H9 (cell line): ENCODE data around the gene SNRNP70. TPM values are rescaled to one million over a fixed set of nuclear protein-coding genes. Genes with fewer than 3 reads are reported as not detected.

Experiments
- DNase-seq: peaks from one replicate; pipeline ENCODE4 v3.0.0-alpha.2; 2017
- H2AFZ ChIP-seq: one replicate; pipeline ENCODE4 v1.6.1; 2013; ENCODE audit warnings: mild to moderate bottlenecking, low read length, control low read depth, moderate library complexity
- H2AK5ac ChIP-seq: 2 replicates; pipeline ENCODE4 v1.6.1; 2013; ENCODE audit warnings: low read length, control low read depth, mixed read lengths; ENCODE audit not compliant: insufficient read length
- H2BK120ac ChIP-seq: one replicate; pipeline ENCODE4 v1.6.1; 2013; ENCODE audit warnings: low read depth, mild to moderate bottlenecking, low read length, control low read depth, inconsistent platforms; ENCODE audit not compliant: poor library complexity, severe bottlenecking
- H2BK12ac ChIP-seq: 2 replicates; pipeline ENCODE4 v1.6.1; 2013; ENCODE audit warnings: low read length, control low read depth, mixed read lengths, low read depth; ENCODE audit not compliant: insufficient read length
- H2BK15ac ChIP-seq: 2 replicates; pipeline ENCODE4 v1.6.1; 2013; ENCODE audit warnings: low read depth, low read length, control low read depth
- H2BK20ac ChIP-seq: one replicate; pipeline ENCODE4 v1.6.1; 2013; ENCODE audit warnings: low read depth, mild to moderate bottlenecking, low read length, control low read depth, inconsistent platforms; ENCODE audit not compliant: poor library complexity, severe bottlenecking
- H2BK5ac ChIP-seq: 2 replicates; pipeline ENCODE4 v1.6.1; 2013; ENCODE audit warnings: low read length, control low read depth, mixed read lengths; ENCODE audit not compliant: insufficient read length
- H3K14ac ChIP-seq: 2 replicates; pipeline ENCODE4 v1.6.1; 2013; ENCODE audit warnings: low read length, control low read depth; ENCODE audit not compliant: insufficient read depth
- H3K18ac ChIP-seq: 2 replicates; pipeline ENCODE4 v1.6.1; 2013; ENCODE audit warnings: low read depth, mild to moderate bottlenecking, mixed read lengths, low read length, control low read depth; ENCODE audit not compliant: insufficient read length
- H3K23ac ChIP-seq: 2 replicates; pipeline ENCODE4 v1.6.1; 2013; ENCODE audit warnings: low read length, control low read depth, mixed read lengths, low read depth; ENCODE audit not compliant: insufficient read length
- H3K23me2 ChIP-seq: 2 replicates; pipeline ENCODE4 v1.6.1; 2013; ENCODE audit warnings: low read depth, mild to moderate bottlenecking, mixed read lengths, low read length, control low read depth; ENCODE audit not compliant: insufficient read length, poor library complexity, severe bottlenecking
- H3K27ac ChIP-seq: 2 replicates; pipeline ENCODE4 v1.5.1; 2013; ENCODE audit warnings: low read length, control low read depth, mixed read lengths, low read depth; ENCODE audit not compliant: insufficient read length
- H3K27me3 ChIP-seq: 2 replicates; pipeline ENCODE4 v1.6.1; 2013; ENCODE audit warnings: low read length, control low read depth, inconsistent platforms; ENCODE audit not compliant: insufficient read depth
- H3K4ac ChIP-seq: 2 replicates; pipeline ENCODE4 v1.6.1; 2013; ENCODE audit warnings: low read depth, mild to moderate bottlenecking, control low read depth, inconsistent platforms, low read length, moderate library complexity
- H3K4me1 ChIP-seq: 2 replicates; pipeline ENCODE4 v1.6.1; 2013; ENCODE audit warnings: low read length, control low read depth, inconsistent platforms; ENCODE audit not compliant: insufficient read depth
- H3K4me2 ChIP-seq: 2 replicates; pipeline ENCODE4 v1.6.1; 2013; ENCODE audit warnings: low read length, control low read depth, mixed read lengths; ENCODE audit not compliant: insufficient read length, insufficient read depth
- H3K56ac ChIP-seq: 2 replicates; pipeline ENCODE4 v1.6.1; 2013; ENCODE audit warnings: low read depth, mild to moderate bottlenecking, mixed read lengths, low read length, control low read depth; ENCODE audit not compliant: insufficient read length
- H3K79me1 ChIP-seq: 2 replicates; pipeline ENCODE4 v1.6.1; 2013; ENCODE audit warnings: low read depth, mild to moderate bottlenecking, moderate library complexity, low read length, control low read depth, inconsistent platforms; ENCODE audit not compliant: insufficient read depth, poor library complexity, severe bottlenecking
- H3K79me2 ChIP-seq: 2 replicates; pipeline ENCODE4 v1.6.1; 2013; ENCODE audit warnings: low read length, control low read depth, inconsistent platforms; ENCODE audit not compliant: insufficient read depth
- H3K9ac ChIP-seq: 2 replicates; pipeline ENCODE4 v1.6.1; 2013; ENCODE audit warnings: low read length, control low read depth, mixed read lengths; ENCODE audit not compliant: insufficient read length; ENCODE audit errors: extremely low read depth
- H3K9me3 ChIP-seq: one replicate; pipeline ENCODE4 v1.6.1; 2013; ENCODE audit warnings: low read depth, low read length, inconsistent platforms; ENCODE audit not compliant: control insufficient read depth
- H3T11ph ChIP-seq: one replicate; pipeline ENCODE4 v1.6.1; 2013; ENCODE audit warnings: mild to moderate bottlenecking, low read length, control low read depth, inconsistent platforms
- H4K20me1 ChIP-seq: one replicate; pipeline ENCODE4 v1.6.1; 2013; ENCODE audit not compliant: control insufficient read depth, insufficient read length, insufficient read depth
- H4K5ac ChIP-seq: 2 replicates; pipeline ENCODE4 v1.6.1; 2013; ENCODE audit warnings: low read depth, mild to moderate bottlenecking, mixed read lengths, low read length, control low read depth; ENCODE audit not compliant: insufficient read length
- H4K8ac ChIP-seq: replicated peaks from 2 replicates; pipeline ENCODE4 v1.6.1; 2013; ENCODE audit warnings: low read length, control low read depth, mixed read lengths, low read depth; ENCODE audit not compliant: insufficient read length
- H4K91ac ChIP-seq: 2 replicates; pipeline ENCODE4 v1.6.1; 2013; ENCODE audit warnings: low read depth, mild to moderate bottlenecking, moderate library complexity, mixed read lengths, low read length, control low read depth; ENCODE audit not compliant: insufficient read length
- H3K27ac Mint-ChIP-seq, 3 experiments: 2 replicates in 2 of 3; 3 replicates in 1 of 3; pipeline ENCODE4 v1.8.0; 2020 to 2021; ENCODE audit warnings: mixed read lengths in 3 of 3, mild to moderate bottlenecking in 1 of 3, moderate library complexity in 1 of 3
- H3K27me3 Mint-ChIP-seq: 2 replicates; pipeline ENCODE4 v1.8.0; 2021; ENCODE audit warnings: low read depth, mild to moderate bottlenecking, moderate library complexity, mixed read lengths
- H3K36me3 Mint-ChIP-seq, 3 experiments: 2 replicates in 2 of 3; 3 replicates in 1 of 3; pipeline ENCODE4 v1.8.0; 2020 to 2021; ENCODE audit warnings: low read depth in 3 of 3, mixed read lengths in 3 of 3; ENCODE audit not compliant: insufficient read depth in 1 of 3
- H3K4me1 Mint-ChIP-seq, 2 experiments: 2 replicates each; pipeline ENCODE4 v1.8.0; 2020; ENCODE audit warnings: mixed read lengths in 2 of 2
- H3K4me3 Mint-ChIP-seq, 2 experiments: 2 replicates in 1 of 2; 3 replicates in 1 of 2; pipeline ENCODE4 v1.8.0; 2020 to 2021; ENCODE audit warnings: mild to moderate bottlenecking in 2 of 2, mixed read lengths in 2 of 2, moderate library complexity in 1 of 2
- H3K9me3 Mint-ChIP-seq, 2 experiments: 2 replicates in 1 of 2; 3 replicates in 1 of 2; pipeline ENCODE4 v1.8.0; 2020; ENCODE audit warnings: mild to moderate bottlenecking in 2 of 2, mixed read lengths in 2 of 2, moderate library complexity in 1 of 2
- WGBS: extraction: QIAGEN DNeasy Blood & Tissue Kit; methylation state at CpG from one replicate; pipeline ENCODE4 v1.1.7; 2013; ENCODE audit warnings: missing lambda C conversion rate, low lambda C conversion rate, mixed read lengths; ENCODE audit not compliant: insufficient read length; ENCODE audit errors: extremely low coverage; 5-methylcytosine and 5-hydroxymethylcytosine counted together
- total RNA-seq: library from RNA; stranded (reverse); gene quantifications from 2 replicates; pipeline ENCODE4 v1.2.1, GENCODE V29; 2021
- TF ChIP-seq, protein P1 (sequence below): fragments of 200-600 bp; sonication (generic); conservative IDR thresholded peaks from 3 replicates; pipeline ENCODE4 v1.8.0; 2021; ENCODE audit warnings: antibody characterized with exemption, mild to moderate bottlenecking

Gene SNRNP70
- total RNA-seq, 1 experiment from 2014 or later, result 295 TPM

DNA sequence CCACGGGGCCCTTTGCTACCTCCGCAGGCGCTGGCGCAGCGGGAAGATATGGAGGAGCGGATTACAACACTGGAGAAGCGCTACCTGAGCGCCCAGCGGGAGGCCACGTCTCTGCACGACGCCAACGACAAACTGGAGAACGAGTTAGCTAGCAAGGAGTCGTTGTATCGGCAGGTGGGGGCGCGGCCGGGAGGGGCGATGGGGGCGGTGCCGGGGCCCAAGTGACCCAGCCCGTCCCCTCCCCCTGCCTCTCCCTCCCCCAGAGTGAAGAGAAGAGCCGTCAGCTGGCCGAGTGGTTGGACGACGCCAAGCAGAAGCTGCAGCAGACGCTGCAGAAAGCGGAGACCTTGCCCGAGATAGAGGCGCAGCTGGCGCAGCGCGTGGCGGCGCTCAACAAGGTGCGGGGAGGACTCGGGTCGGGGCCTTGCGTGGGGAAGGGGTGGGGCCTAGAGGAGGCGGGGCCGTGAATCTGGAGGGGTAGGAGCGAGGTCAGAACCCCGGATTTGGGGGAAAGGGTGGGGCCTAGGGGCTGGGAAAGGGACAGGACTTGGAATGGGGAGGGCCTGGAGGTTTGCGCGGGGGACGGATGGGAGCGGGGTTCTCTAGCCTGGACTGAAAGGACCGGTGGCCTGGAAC lies 47.8 kb downstream of the SNRNP70 start:
- peaks cover 0 to 3% of the 10 kb centered on the region in 2 experiments; a peak in 1 of 5 replicates for H3K9me3 Mint-ChIP-seq
- Histone ChIP-seq H2BK12ac (no peak overlapping the region), H2BK20ac (no peak overlapping the region), H4K8ac (no peak overlapping the region), H3K4me2 (no peak overlapping the region), H3T11ph (no peak overlapping the region), H2AFZ (no peak overlapping the region), H3K18ac (no peak overlapping the region), H3K23ac (no peak overlapping the region), H3K4me1 (peaks cover 4% of the 10 kb centered on the region; the same call in 1 of the 2 replicates), H3K56ac (no peak overlapping the region), H3K79me1 (no peaks in the 10 kb centered on the region), H3K4ac (no peak overlapping the region), H2AK5ac (no peak overlapping the region), H2BK5ac (no peak overlapping the region), H4K5ac (no peak overlapping the region), H3K79me2 (no peaks in the 10 kb centered on the region), H4K20me1 (no peaks in the 10 kb centered on the region), H3K9ac (no peak overlapping the region), H2BK15ac (no peak overlapping the region), H3K27ac (no peak overlapping the region), H2BK120ac (no peak overlapping the region), H3K9me3 (no peaks in the 10 kb centered on the region), H4K91ac (no peak overlapping the region), H3K23me2 (peaks cover 7% of the 10 kb centered on the region), H3K14ac (no peak overlapping the region), H3K27me3 (no peaks in the 10 kb centered on the region)
- peak overlapping the region; percentile 52 to 61; a peak in 3 of 5 replicates for H3K4me3 Mint-ChIP-seq
- peaks cover 1% of the 10 kb centered on the region; the same call in 1 of the 2 replicates for H3K27me3 Mint-ChIP-seq
- peak overlapping the region in 1 of 3 experiments; percentile 48; a peak in 1 of 7 replicates for H3K27ac Mint-ChIP-seq
- DNase-seq, result peak; percentile 87
- H3K36me3 Mint-ChIP-seq, result peaks cover 40 to 55% (median 46%) of the 10 kb centered on the region in 3 experiments
- H3K4me1 Mint-ChIP-seq, result peaks cover 23 to 48% of the 10 kb centered on the region in 2 experiments
- TF ChIP-seq, protein P1, sequence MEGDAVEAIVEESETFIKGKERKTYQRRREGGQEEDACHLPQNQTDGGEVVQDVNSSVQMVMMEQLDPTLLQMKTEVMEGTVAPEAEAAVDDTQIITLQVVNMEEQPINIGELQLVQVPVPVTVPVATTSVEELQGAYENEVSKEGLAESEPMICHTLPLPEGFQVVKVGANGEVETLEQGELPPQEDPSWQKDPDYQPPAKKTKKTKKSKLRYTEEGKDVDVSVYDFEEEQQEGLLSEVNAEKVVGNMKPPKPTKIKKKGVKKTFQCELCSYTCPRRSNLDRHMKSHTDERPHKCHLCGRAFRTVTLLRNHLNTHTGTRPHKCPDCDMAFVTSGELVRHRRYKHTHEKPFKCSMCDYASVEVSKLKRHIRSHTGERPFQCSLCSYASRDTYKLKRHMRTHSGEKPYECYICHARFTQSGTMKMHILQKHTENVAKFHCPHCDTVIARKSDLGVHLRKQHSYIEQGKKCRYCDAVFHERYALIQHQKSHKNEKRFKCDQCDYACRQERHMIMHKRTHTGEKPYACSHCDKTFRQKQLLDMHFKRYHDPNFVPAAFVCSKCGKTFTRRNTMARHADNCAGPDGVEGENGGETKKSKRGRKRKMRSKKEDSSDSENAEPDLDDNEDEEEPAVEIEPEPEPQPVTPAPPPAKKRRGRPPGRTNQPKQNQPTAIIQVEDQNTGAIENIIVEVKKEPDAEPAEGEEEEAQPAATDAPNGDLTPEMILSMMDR, result no peak
- WGBS, result no CpG with 5 or more reads among the region's 49 CpGs
